Tibial artery (tissue), 4 donors: Measurements from ENCODE around the gene PCYT2.

Experiments
- DNase-seq, 2 donors: peaks; one replicate each; pipeline ENCODE4 v3.0.0-alpha.2; 2019
- H3K27ac ChIP-seq, 2 donors: fragments of 200-600 bp; sonication (generic) in 1 of 2; 1 replicate in 1 of 2; 2 replicates in 1 of 2; pipeline ENCODE4 v1.5.1; 2018 to 2019; ENCODE audit warnings: mild to moderate bottlenecking in 1 of 2
- H3K27me3 ChIP-seq, 2 donors: fragments of 200-600 bp; sonication (generic) in 1 of 2; one replicate each; pipeline versions ENCODE4 v1.5.1 to v1.6.0; 2016 to 2019
- H3K36me3 ChIP-seq, 3 donors: fragments of 200-600 bp; sonication (generic) in 2 of 3; one replicate each; pipeline ENCODE4 v1.5.1; 2016 to 2019; ENCODE audit warnings: mild to moderate bottlenecking in 2 of 3
- H3K4me1 ChIP-seq, 4 donors: fragments of 200-600 bp; sonication (generic) in 2 of 4; 1 replicate in 3 of 4; 2 replicates in 1 of 4; pipeline ENCODE4 v1.5.1; 2016 to 2019
- H3K4me3 ChIP-seq, 2 donors: fragments of 200-600 bp; sonication (generic) in 1 of 2; 1 replicate in 1 of 2; 2 replicates in 1 of 2; pipeline ENCODE4 v1.5.1; 2018 to 2019; ENCODE audit warnings: mild to moderate bottlenecking in 2 of 2
- H3K9me3 ChIP-seq, 3 donors: fragments of 200-600 bp; sonication (generic) in 1 of 3; one replicate each; pipeline ENCODE4 v1.5.1; 2016 to 2019
- CTCF ChIP-seq, 2 experiments: fragments of 200-600 bp in 1 of 2; fragments of 450-650 bp in 1 of 2; IDR thresholded peaks; one replicate each; pipeline ENCODE4 v1.5.1; 2017 to 2019; ENCODE audit warnings: antibody characterized with exemption in 2 of 2, mild to moderate bottlenecking in 1 of 2, moderate library complexity in 1 of 2
- intact Hi-C: fragments of 100-400 bp; cut with DNase I; formaldehyde crosslinking; loops from one replicate; pipeline ENCODE4 v1.15.0; 2023; ENCODE audit warnings: low total_unique reads

The PCYT2 gene

GRCh38 chr17:81906476-81907218, 4.6 kb downstream of the PCYT2 start:
- Histone ChIP-seq H3K36me3 (peaks cover 0 to 53% (median 21%) of the 10 kb centered on the region in 3 donors), H3K9me3 (no peaks in the 10 kb centered on the region), H3K27me3 (no peaks in the 10 kb centered on the region), H3K4me3 (no peak overlapping the region), H3K27ac (no peak overlapping the region), H3K4me1 (peaks cover 0 to 32% (median 22%) of the 10 kb centered on the region in 4 donors)
- intact Hi-C loops = no loop called here
- no peak for TF ChIP-seq CTCF (IDR thresholded peaks at IDR 0.05)
- DNase-seq = no peak

GRCh38 chr17:81905993-81906392, 5.2 kb downstream of the PCYT2 start:
- no peak overlapping the region for H3K4me3 ChIP-seq
- no peak for DNase-seq
- H3K9me3 ChIP-seq = no peaks in the 10 kb centered on the region
- peaks cover 0 to 35% (median 24%) of the 10 kb centered on the region in 4 donors for H3K4me1 ChIP-seq
- intact Hi-C loops = no loop called here
- no peak for TF ChIP-seq CTCF (IDR thresholded peaks at IDR 0.05)
- H3K36me3 ChIP-seq = peaks cover 0 to 53% (median 21%) of the 10 kb centered on the region in 3 donors
- H3K27me3 ChIP-seq = no peaks in the 10 kb centered on the region
- no peak overlapping the region for H3K27ac ChIP-seq

- Histone ChIP-seq H3K4me3 (no peak overlapping the region), H3K27me3 (no peaks in the 10 kb centered on the region), H3K36me3 (peaks cover 0 to 58% (median 24%) of the 10 kb centered on the region in 3 donors), H3K4me1 (peaks cover 0 to 32% (median 21%) of the 10 kb centered on the region in 4 donors), H3K9me3 (no peaks in the 10 kb centered on the region), H3K27ac (no peak overlapping the region)
- no peak for DNase-seq
- intact Hi-C loops = no loop called here
- no peak for TF ChIP-seq CTCF (IDR thresholded peaks at IDR 0.05)
Measured at GRCh38 chr17:81905424-81905875, 5.7 kb downstream of the PCYT2 start.

- DNase-seq = no peak
- H3K36me3 ChIP-seq = peaks cover 0 to 64% (median 31%) of the 10 kb centered on the region in 3 donors
- intact Hi-C loops = no loop called here
Measured at GRCh38 chr17:81904600-81905423, 6.4 kb downstream of the PCYT2 start.

More at GRCh38 chr17:81904600-81905423, 6.4 kb downstream of the PCYT2 start:
- Histone ChIP-seq H3K4me1 (peaks cover 0 to 26% (median 15%) of the 10 kb centered on the region in 4 donors), H3K9me3 (no peaks in the 10 kb centered on the region), H3K27me3 (no peaks in the 10 kb centered on the region), H3K27ac (no peak overlapping the region), H3K4me3 (no peak overlapping the region)
- TF ChIP-seq CTCF (IDR thresholded peaks at IDR 0.05) = no peak
